ENCODE data around the gene STPG3. TPM values are rescaled to one million over a fixed set of nuclear protein-coding genes. Genes with fewer than 3 reads are reported as not detected.

Gene STPG3
- total and polyA plus RNA-seq, 2 of the 13 experiments (the other 11 are each of a cell fraction or from before 2014, with no cell fraction given), result not detected

DNA sequence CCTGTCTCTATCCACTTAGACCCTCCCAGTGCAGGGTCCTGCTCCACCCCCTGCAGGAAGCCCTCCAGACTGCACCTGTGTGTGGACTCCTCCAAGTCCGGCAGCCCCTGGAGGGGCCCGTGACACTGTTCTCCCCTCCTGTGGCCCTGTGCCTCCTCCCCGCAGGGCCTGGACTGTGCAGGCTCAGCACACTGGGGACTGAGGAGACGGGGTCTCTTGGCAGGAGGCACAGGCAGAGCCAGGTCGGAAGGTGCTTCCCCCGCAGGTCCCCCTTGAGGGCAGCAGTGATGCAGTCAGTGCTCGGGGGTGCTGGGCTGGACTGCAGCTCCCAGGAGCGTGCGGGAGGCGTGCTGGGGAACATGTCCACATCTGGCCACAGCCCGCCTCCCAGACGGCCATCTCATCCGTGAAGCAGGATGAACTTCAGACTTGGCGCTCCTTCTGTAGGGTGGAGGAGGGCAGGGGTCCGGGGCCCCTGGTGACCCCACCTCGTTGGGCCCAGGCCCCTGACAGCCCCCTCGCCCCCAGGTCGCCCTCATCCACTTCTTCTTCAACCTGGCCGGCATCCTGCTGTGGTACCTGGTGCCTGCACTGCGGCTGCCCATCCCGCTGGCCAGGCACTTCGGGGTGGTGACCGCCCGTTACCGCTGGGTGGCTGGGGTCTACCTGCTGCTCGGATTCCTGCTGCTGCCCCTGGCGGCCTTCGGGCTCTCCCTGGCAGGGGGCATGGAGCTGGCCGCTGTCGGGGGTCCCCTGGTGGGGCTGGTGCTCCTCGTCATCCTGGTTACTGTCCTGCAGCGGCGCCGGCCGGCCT, 15.5 kb upstream of the STPG3 start (continued):
- peak; percentile 84 for TF ChIP-seq SAP130 (CRISPR knock-in tag; IDR thresholded peaks at IDR 0.05; ENCODE audit: low read depth)
- TF ChIP-seq, protein P1, sequence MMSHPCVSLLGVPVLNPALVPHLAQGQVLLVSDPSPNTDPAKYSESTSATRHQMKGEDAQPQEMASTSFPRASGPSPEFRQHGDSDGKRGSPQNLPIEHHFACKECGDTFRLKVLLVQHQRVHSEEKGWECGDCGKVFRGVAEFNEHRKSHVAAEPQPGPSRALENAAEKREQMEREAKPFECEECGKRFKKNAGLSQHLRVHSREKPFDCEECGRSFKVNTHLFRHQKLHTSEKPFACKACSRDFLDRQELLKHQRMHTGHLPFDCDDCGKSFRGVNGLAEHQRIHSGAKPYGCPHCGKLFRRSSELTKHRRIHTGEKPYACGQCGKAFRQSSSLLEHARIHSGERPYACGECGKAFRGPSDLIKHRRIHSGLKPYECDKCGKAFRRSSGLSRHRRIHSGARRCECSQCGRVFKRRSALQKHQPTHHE (CRISPR knock-in tag; IDR thresholded peaks at IDR 0.05; ENCODE audit: borderline replicate concordance), result no peak
- TF ChIP-seq ZNF598 (CRISPR knock-in tag; IDR thresholded peaks at IDR 0.05; ENCODE audit: borderline replicate concordance), result no peak
- no peak for TF ChIP-seq ZSCAN20 (CRISPR knock-in tag; IDR thresholded peaks at IDR 0.05; ENCODE audit: borderline replicate concordance)
- TF ChIP-seq IKZF4 (CRISPR knock-in tag; IDR thresholded peaks at IDR 0.05; ENCODE audit: borderline replicate concordance, low read depth, not compliant biosample characterization), result peak; percentile 75
- peak; percentile 8; the same call in 1 of the 2 replicates for TF ChIP-seq ZFX (CRISPR knock-in tag; IDR thresholded peaks at IDR 0.05; ENCODE audit: low read depth)
- TF ChIP-seq U2AF1 (optimal IDR thresholded peaks at IDR 0.05; ENCODE audit: low read depth, low read length), result peak; percentile 26
- peak; percentile 1; the same call in 1 of the 3 replicates for TF ChIP-seq MXI1 (IDR thresholded peaks at IDR 0.05; ENCODE audit: borderline replicate concordance, low read depth, low read length)
- no peak for TF ChIP-seq POLR2A (IDR thresholded peaks at IDR 0.05; ENCODE audit: insufficient read depth in 1 of 2, low read depth in 2 of 2, low read length in 2 of 2)
- TF ChIP-seq ZNF788 (CRISPR knock-in tag; IDR thresholded peaks at IDR 0.05; ENCODE audit: borderline replicate concordance), result 0 out of 2 replicates have a peak, but pooled peaks have one; percentile 19
- TF ChIP-seq, protein P2, sequence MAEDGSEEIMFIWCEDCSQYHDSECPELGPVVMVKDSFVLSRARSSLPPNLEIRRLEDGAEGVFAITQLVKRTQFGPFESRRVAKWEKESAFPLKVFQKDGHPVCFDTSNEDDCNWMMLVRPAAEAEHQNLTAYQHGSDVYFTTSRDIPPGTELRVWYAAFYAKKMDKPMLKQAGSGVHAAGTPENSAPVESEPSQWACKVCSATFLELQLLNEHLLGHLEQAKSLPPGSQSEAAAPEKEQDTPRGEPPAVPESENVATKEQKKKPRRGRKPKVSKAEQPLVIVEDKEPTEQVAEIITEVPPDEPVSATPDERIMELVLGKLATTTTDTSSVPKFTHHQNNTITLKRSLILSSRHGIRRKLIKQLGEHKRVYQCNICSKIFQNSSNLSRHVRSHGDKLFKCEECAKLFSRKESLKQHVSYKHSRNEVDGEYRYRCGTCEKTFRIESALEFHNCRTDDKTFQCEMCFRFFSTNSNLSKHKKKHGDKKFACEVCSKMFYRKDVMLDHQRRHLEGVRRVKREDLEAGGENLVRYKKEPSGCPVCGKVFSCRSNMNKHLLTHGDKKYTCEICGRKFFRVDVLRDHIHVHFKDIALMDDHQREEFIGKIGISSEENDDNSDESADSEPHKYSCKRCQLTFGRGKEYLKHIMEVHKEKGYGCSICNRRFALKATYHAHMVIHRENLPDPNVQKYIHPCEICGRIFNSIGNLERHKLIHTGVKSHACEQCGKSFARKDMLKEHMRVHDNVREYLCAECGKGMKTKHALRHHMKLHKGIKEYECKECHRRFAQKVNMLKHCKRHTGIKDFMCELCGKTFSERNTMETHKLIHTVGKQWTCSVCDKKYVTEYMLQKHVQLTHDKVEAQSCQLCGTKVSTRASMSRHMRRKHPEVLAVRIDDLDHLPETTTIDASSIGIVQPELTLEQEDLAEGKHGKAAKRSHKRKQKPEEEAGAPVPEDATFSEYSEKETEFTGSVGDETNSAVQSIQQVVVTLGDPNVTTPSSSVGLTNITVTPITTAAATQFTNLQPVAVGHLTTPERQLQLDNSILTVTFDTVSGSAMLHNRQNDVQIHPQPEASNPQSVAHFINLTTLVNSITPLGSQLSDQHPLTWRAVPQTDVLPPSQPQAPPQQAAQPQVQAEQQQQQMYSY (CRISPR knock-in tag; IDR thresholded peaks at IDR 0.05), result no peak
- peak; percentile 20; the same call in 1 of the 2 replicates for TF ChIP-seq RAD21 (CRISPR knock-in tag; IDR thresholded peaks at IDR 0.05)
- TF ChIP-seq TCF7 (IDR thresholded peaks at IDR 0.05; ENCODE audit: low read depth), result no peak
- TF ChIP-seq ERF (CRISPR knock-in tag; IDR thresholded peaks at IDR 0.05), result peak; percentile 48; the same call in 1 of the 2 replicates
- TF ChIP-seq ZNF18 (CRISPR knock-in tag; IDR thresholded peaks at IDR 0.05; ENCODE audit: insufficient replicate concordance), result peak; percentile 67
- peak; percentile 50; the same call in 1 of the 2 replicates for TF ChIP-seq ARNTL (CRISPR knock-in tag; IDR thresholded peaks at IDR 0.05)
- peak; percentile 74; the same call in 1 of the 2 replicates for TF ChIP-seq ZNF354B (CRISPR knock-in tag; IDR thresholded peaks at IDR 0.05)
- TF ChIP-seq ZNF616 (CRISPR knock-in tag; IDR thresholded peaks at IDR 0.05; ENCODE audit: low read depth), result 0 out of 2 replicates have a peak, but pooled peaks have one; percentile 38
- TF ChIP-seq MAZ (IDR thresholded peaks at IDR 0.05; ENCODE audit: borderline replicate concordance, low read depth, low read length), result no peak
- peak; percentile 64 for TF ChIP-seq MAZ (CRISPR knock-in tag; IDR thresholded peaks at IDR 0.05; ENCODE audit: low read depth)
- TF ChIP-seq ZNF883 (CRISPR knock-in tag; IDR thresholded peaks at IDR 0.05; ENCODE audit: not compliant biosample characterization), result peak; percentile 20
- 0 out of 2 replicates have a peak, but pooled peaks have one; percentile 10 for TF ChIP-seq ZNF335 (CRISPR knock-in tag; IDR thresholded peaks at IDR 0.05)

Data from HepG2 (cell line).